ENCODE data around the gene CRAMP1. TPM values are rescaled to one million over a fixed set of nuclear protein-coding genes. Genes with fewer than 3 reads are reported as not detected.

The CRAMP1 gene
- total RNA-seq, 4 donors from 2014 or later = 9.0 to 15.1 (median 11.3) TPM

GRCh38 chr16:1689853-1690252 lies 77.7 kb downstream of the CRAMP1 start:
- 86% methylated on average over 1 of the region's 13 CpGs; no CpG with 5 or more reads in 1 of the 2 donors for WGBS, 2 donors (ENCODE audit: low coverage in 1 of 2)
- peaks cover 0 to 93% of the 10 kb centered on the region in 2 donors for H3K36me3 ChIP-seq
- ATAC-seq = no peak
- H3K9me3 ChIP-seq = no peaks in the 10 kb centered on the region
- H3K27me3 ChIP-seq = no peaks in the 10 kb centered on the region
- no peaks in the 10 kb centered on the region for H3K4me1 ChIP-seq
- H3K27ac ChIP-seq = no peak overlapping the region
- H3K4me3 ChIP-seq = no peak overlapping the region
- TF ChIP-seq POLR2AphosphoS5 (IDR thresholded peaks at IDR 0.05) = no peak
- no peak for TF ChIP-seq POLR2A (IDR thresholded peaks at IDR 0.05)
- no peak for TF ChIP-seq EP300 (IDR thresholded peaks at IDR 0.05)
- no peak for TF ChIP-seq CTCF (IDR thresholded peaks at IDR 0.05)

GRCh38 chr16:1690810-1691209 lies 78.7 kb downstream of the CRAMP1 start:
- Histone ChIP-seq H3K4me1 (no peaks in the 10 kb centered on the region), H3K27ac (no peak overlapping the region), H3K9me3 (no peaks in the 10 kb centered on the region), H3K27me3 (no peaks in the 10 kb centered on the region), H3K36me3 (peaks cover 0 to 94% of the 10 kb centered on the region in 2 donors), H3K4me3 (no peak overlapping the region)
- 71% methylated on average over 1 of the region's 1 CpG; no CpG with 5 or more reads in 1 of the 2 donors for WGBS, 2 donors (ENCODE audit: low coverage in 1 of 2)
- TF ChIP-seq POLR2AphosphoS5 (IDR thresholded peaks at IDR 0.05) = no peak
- no peak for TF ChIP-seq EP300 (IDR thresholded peaks at IDR 0.05)
- no peak for TF ChIP-seq CTCF (IDR thresholded peaks at IDR 0.05)
- TF ChIP-seq POLR2A (IDR thresholded peaks at IDR 0.05) = no peak
- no peak for ATAC-seq

- Histone ChIP-seq H3K36me3 (peaks cover 0 to 94% of the 10 kb centered on the region in 2 donors), H3K27ac (no peak overlapping the region)
- no peak for ATAC-seq
Observed at GRCh38 chr16:1691276-1691675, 79.1 kb downstream of the CRAMP1 start.

GRCh38 chr16:1691956-1692355 lies 79.8 kb downstream of the CRAMP1 start:
- TF ChIP-seq POLR2A (IDR thresholded peaks at IDR 0.05) (no peak), POLR2AphosphoS5 (IDR thresholded peaks at IDR 0.05) (no peak), EP300 (IDR thresholded peaks at IDR 0.05) (no peak), CTCF (IDR thresholded peaks at IDR 0.05) (no peak)
- 82% methylated on average over 18 of the region's 21 CpGs; no CpG with 5 or more reads in 1 of the 2 donors for WGBS, 2 donors (ENCODE audit: low coverage in 1 of 2)
- Histone ChIP-seq H3K4me1 (no peaks in the 10 kb centered on the region), H3K9me3 (no peaks in the 10 kb centered on the region), H3K27me3 (no peaks in the 10 kb centered on the region), H3K36me3 (peaks cover 0 to 94% of the 10 kb centered on the region in 2 donors), H3K27ac (no peak overlapping the region), H3K4me3 (no peak overlapping the region)
- ATAC-seq = no peak

More at GRCh38 chr16:1691276-1691675, 79.1 kb downstream of the CRAMP1 start:
- no peaks in the 10 kb centered on the region for H3K9me3 ChIP-seq
- TF ChIP-seq EP300 (IDR thresholded peaks at IDR 0.05) (no peak), POLR2AphosphoS5 (IDR thresholded peaks at IDR 0.05) (no peak), POLR2A (IDR thresholded peaks at IDR 0.05) (no peak), CTCF (IDR thresholded peaks at IDR 0.05) (no peak)
- no peaks in the 10 kb centered on the region for H3K4me1 ChIP-seq
- no peaks in the 10 kb centered on the region for H3K27me3 ChIP-seq
- no peak overlapping the region for H3K4me3 ChIP-seq

GRCh38 chr16:1696863-1697262 lies 84.7 kb downstream of the CRAMP1 start:
- WGBS, 2 donors (ENCODE audit: low coverage in 1 of 2) = 97 to 100% methylated on average over 5 of the region's 5 CpGs
- no peak for ATAC-seq
- TF ChIP-seq POLR2A (IDR thresholded peaks at IDR 0.05) = no peak
- no peak for TF ChIP-seq CTCF (IDR thresholded peaks at IDR 0.05)
- TF ChIP-seq POLR2AphosphoS5 (IDR thresholded peaks at IDR 0.05) = no peak
- Histone ChIP-seq H3K27ac (no peak overlapping the region), H3K4me3 (no peak overlapping the region), H3K4me1 (no peaks in the 10 kb centered on the region), H3K27me3 (no peaks in the 10 kb centered on the region), H3K9me3 (no peaks in the 10 kb centered on the region), H3K36me3 (peaks cover 0 to 96% of the 10 kb centered on the region in 2 donors)

Measured in gastroesophageal sphincter (tissue), 4 donors.